Activated T-cell treated with anti-CD3 and anti-CD28 coated beads, Interleukin-2, amount 50 U/mL, for 24 hours (primary cell): ENCODE measurements around the gene AGAP1.

Source experiments
- DNase-seq: peaks from one replicate; pipeline ENCODE4 v3.0.0-alpha.2; 2020
- H3K27ac Mint-ChIP-seq: 2 replicates; pipeline ENCODE4 v1.8.0; 2020; ENCODE audit warnings: mild to moderate bottlenecking, mixed read lengths
- H3K27me3 Mint-ChIP-seq: 2 replicates; pipeline ENCODE4 v1.8.0; 2020; ENCODE audit warnings: mixed read lengths
- H3K36me3 Mint-ChIP-seq: 2 replicates; pipeline ENCODE4 v1.8.0; 2020; ENCODE audit warnings: low read depth, mixed read lengths
- H3K4me1 Mint-ChIP-seq: 2 replicates; pipeline ENCODE4 v1.8.0; 2020; ENCODE audit warnings: low read depth, mixed read lengths
- H3K4me3 Mint-ChIP-seq: 2 replicates; pipeline ENCODE4 v1.8.0; 2020; ENCODE audit warnings: mild to moderate bottlenecking, moderate library complexity, mixed read lengths
- H3K9me3 Mint-ChIP-seq: 2 replicates; pipeline ENCODE4 v1.8.0; 2020; ENCODE audit warnings: mixed read lengths

Gene AGAP1

GRCh38 chr2:235827585-235827992 lies 333.7 kb downstream of the AGAP1 start:
- DNase-seq = no peak

GRCh38 chr2:235829726-235830125 lies 335.9 kb downstream of the AGAP1 start:
- Mint-ChIP-seq H3K27ac (no peak overlapping the region), H3K27me3 (peaks cover 10% of the 10 kb centered on the region), H3K9me3 (no peaks in the 10 kb centered on the region), H3K36me3 (no peaks in the 10 kb centered on the region), H3K4me3 (no peak overlapping the region), H3K4me1 (no peaks in the 10 kb centered on the region)
- no peak for DNase-seq

More at GRCh38 chr2:235827585-235827992, 333.7 kb downstream of the AGAP1 start:
- Mint-ChIP-seq H3K4me1 (no peaks in the 10 kb centered on the region), H3K4me3 (no peak overlapping the region), H3K9me3 (no peaks in the 10 kb centered on the region), H3K27me3 (no peaks in the 10 kb centered on the region), H3K27ac (no peak overlapping the region), H3K36me3 (no peaks in the 10 kb centered on the region)

- Mint-ChIP-seq H3K9me3 (no peaks in the 10 kb centered on the region), H3K27ac (no peak overlapping the region), H3K4me3 (no peak overlapping the region), H3K4me1 (no peaks in the 10 kb centered on the region), H3K27me3 (peaks cover 17% of the 10 kb centered on the region), H3K36me3 (no peaks in the 10 kb centered on the region)
- DNase-seq = no peak
Observed at GRCh38 chr2:235831755-235832154, 337.9 kb downstream of the AGAP1 start.

DNA sequence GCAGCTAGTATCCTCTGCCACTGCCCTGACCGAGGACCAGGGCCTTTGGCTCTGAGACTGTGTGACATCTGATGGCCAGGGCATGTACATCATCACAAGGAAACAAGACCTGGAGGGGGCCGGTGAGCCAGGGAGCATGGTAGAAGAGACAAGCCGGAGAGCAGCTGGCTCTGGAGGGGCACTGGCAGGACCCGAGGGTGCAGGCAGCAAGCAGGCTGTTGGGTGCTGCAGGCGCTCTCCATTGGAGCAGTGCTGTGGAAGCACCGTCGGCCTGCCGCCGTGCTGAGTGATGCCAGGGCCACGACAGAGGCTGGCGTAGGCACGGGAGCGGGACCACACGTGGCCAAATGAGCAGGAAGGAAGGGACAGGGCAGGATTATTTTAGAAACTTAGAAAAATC lies 339.1 kb downstream of the AGAP1 start:
- Mint-ChIP-seq H3K9me3 (no peaks in the 10 kb centered on the region), H3K27me3 (peaks cover 17% of the 10 kb centered on the region), H3K4me3 (no peak overlapping the region), H3K36me3 (no peaks in the 10 kb centered on the region), H3K27ac (no peak overlapping the region), H3K4me1 (no peaks in the 10 kb centered on the region)
- DNase-seq = no peak

GRCh38 chr2:235833971-235834620 lies 340.3 kb downstream of the AGAP1 start:
- no peak for DNase-seq
- Mint-ChIP-seq H3K9me3 (no peaks in the 10 kb centered on the region), H3K27ac (no peak overlapping the region), H3K36me3 (no peaks in the 10 kb centered on the region), H3K27me3 (peaks cover 17% of the 10 kb centered on the region), H3K4me3 (no peak overlapping the region), H3K4me1 (no peaks in the 10 kb centered on the region)

DNA sequence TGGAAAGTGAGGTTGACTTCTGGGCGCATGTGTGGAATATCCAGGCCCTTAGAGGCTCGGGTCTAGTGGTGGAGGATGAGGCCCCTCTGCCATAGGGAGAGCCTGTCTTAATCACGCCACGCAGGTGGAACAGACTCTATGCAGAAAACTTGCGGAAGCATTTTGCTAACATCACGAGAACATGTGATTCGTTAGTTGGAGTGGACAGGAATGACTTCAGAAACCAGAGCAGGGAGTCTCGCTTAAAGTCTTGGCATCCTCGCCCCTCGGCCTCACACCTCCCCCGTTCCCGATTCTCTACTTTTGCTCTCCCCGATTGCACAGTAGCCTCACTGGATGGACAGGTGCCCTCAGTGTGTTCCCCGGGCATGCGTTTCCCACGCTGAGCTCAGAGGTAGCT lies 340.9 kb downstream of the AGAP1 start:
- no peaks in the 10 kb centered on the region for H3K9me3 Mint-ChIP-seq
- H3K36me3 Mint-ChIP-seq = no peaks in the 10 kb centered on the region
- no peak overlapping the region for H3K4me3 Mint-ChIP-seq
- H3K4me1 Mint-ChIP-seq = no peaks in the 10 kb centered on the region
- no peak overlapping the region for H3K27ac Mint-ChIP-seq
- H3K27me3 Mint-ChIP-seq = peaks cover 17% of the 10 kb centered on the region
- DNase-seq = no peak

GRCh38 chr2:235835810-235836209 lies 342.0 kb downstream of the AGAP1 start:
- Mint-ChIP-seq H3K4me1 (no peaks in the 10 kb centered on the region), H3K36me3 (no peaks in the 10 kb centered on the region), H3K9me3 (no peaks in the 10 kb centered on the region), H3K4me3 (no peak overlapping the region), H3K27me3 (peaks cover 17% of the 10 kb centered on the region), H3K27ac (no peak overlapping the region)
- DNase-seq = no peak

DNA sequence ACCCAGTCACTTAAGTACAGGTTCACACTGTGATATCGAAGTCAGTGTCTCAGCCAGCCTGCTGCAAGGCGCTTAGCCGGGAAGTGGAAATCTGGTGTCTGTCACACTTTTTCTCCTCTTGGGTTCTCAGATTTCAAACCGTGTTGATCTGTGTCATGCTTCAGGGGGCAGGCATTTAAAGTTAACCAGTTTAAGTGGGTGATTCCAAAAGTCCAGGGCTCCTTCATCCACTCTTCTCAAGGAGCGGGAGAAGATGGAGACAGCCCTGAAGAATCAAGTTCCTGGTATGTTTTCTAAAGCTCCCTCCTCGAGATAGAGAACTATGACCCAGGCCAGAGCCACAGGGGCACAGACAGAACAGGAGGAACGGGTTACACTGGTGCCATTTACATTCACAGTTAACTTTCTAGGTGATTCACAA lies 342.7 kb downstream of the AGAP1 start:
- Mint-ChIP-seq H3K9me3 (no peaks in the 10 kb centered on the region), H3K27me3 (peaks cover 17% of the 10 kb centered on the region), H3K27ac (no peak overlapping the region), H3K4me3 (no peak overlapping the region), H3K4me1 (no peaks in the 10 kb centered on the region), H3K36me3 (no peaks in the 10 kb centered on the region)
- DNase-seq = no peak

DNA sequence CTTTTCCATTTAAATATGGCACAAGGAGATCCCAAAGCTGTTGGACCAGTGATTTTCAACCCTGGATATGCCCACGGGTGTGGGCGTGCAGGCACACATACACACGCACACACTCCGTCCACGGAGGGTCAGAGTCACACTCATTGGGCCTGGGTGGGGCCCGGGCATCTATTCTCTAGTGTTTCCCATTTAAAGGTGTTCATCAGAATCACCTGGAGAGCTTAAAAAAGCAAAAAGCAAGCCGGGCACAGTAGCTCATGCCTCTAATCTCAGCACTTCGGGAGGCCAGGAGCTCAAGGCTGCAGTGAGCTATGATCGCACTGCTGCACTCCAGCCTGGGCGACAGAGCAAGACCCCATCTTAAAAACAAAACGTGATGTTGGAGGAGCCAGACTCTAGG lies 345.4 kb downstream of the AGAP1 start:
- Mint-ChIP-seq H3K27ac (no peak overlapping the region), H3K9me3 (no peaks in the 10 kb centered on the region), H3K4me1 (no peaks in the 10 kb centered on the region), H3K4me3 (no peak overlapping the region), H3K27me3 (peaks cover 12% of the 10 kb centered on the region), H3K36me3 (no peaks in the 10 kb centered on the region)
- DNase-seq = no peak

- DNase-seq = no peak
- Mint-ChIP-seq H3K27ac (no peak overlapping the region), H3K9me3 (no peaks in the 10 kb centered on the region), H3K36me3 (no peaks in the 10 kb centered on the region), H3K27me3 (peaks cover 5% of the 10 kb centered on the region), H3K4me1 (no peaks in the 10 kb centered on the region), H3K4me3 (no peak overlapping the region)
Observed at GRCh38 chr2:235839974-235840373, 346.1 kb downstream of the AGAP1 start.

DNA sequence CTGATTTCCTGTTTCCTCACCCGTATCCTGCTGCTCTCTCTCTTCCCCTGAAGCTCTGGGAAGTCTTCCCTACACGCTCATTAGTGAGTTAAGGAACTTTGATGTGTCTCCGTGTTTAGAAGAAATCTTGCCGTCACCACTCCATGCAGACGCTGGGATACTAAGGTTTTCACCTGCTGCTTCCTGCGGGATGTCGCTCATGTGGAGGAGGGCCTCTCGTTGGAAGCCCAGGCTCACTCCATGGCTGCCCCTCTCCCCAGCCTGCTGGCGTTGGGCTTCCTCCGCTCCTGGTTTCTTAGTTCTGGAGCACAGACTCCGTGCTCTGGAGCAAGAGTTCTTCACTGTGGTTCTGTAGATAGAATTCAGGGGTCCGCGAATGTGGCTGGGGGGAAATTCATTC lies 348.0 kb downstream of the AGAP1 start:
- H3K27ac Mint-ChIP-seq = no peak overlapping the region
- H3K36me3 Mint-ChIP-seq = no peaks in the 10 kb centered on the region

GRCh38 chr2:235842941-235843340 lies 349.1 kb downstream of the AGAP1 start:
- Mint-ChIP-seq H3K27ac (no peak overlapping the region), H3K36me3 (no peaks in the 10 kb centered on the region), H3K27me3 (no peaks in the 10 kb centered on the region), H3K4me1 (no peaks in the 10 kb centered on the region), H3K4me3 (no peak overlapping the region), H3K9me3 (no peaks in the 10 kb centered on the region)
- DNase-seq = no peak

More for the DNA sequence above, 348.0 kb downstream of the AGAP1 start:
- no peaks in the 10 kb centered on the region for H3K4me1 Mint-ChIP-seq
- no peaks in the 10 kb centered on the region for H3K27me3 Mint-ChIP-seq
- no peak overlapping the region for H3K4me3 Mint-ChIP-seq
- no peaks in the 10 kb centered on the region for H3K9me3 Mint-ChIP-seq
- no peak for DNase-seq

GRCh38 chr2:235843591-235844395 lies 349.9 kb downstream of the AGAP1 start:
- H3K4me3 Mint-ChIP-seq = no peak overlapping the region
- H3K4me1 Mint-ChIP-seq = no peaks in the 10 kb centered on the region
- DNase-seq = no peak
- no peak overlapping the region for H3K27ac Mint-ChIP-seq
- no peaks in the 10 kb centered on the region for H3K36me3 Mint-ChIP-seq
- no peaks in the 10 kb centered on the region for H3K27me3 Mint-ChIP-seq
- no peaks in the 10 kb centered on the region for H3K9me3 Mint-ChIP-seq

GRCh38 chr2:235844561-235844960 lies 350.7 kb downstream of the AGAP1 start:
- H3K4me3 Mint-ChIP-seq = no peak overlapping the region
- H3K9me3 Mint-ChIP-seq = no peaks in the 10 kb centered on the region
- H3K27me3 Mint-ChIP-seq = no peaks in the 10 kb centered on the region

DNA sequence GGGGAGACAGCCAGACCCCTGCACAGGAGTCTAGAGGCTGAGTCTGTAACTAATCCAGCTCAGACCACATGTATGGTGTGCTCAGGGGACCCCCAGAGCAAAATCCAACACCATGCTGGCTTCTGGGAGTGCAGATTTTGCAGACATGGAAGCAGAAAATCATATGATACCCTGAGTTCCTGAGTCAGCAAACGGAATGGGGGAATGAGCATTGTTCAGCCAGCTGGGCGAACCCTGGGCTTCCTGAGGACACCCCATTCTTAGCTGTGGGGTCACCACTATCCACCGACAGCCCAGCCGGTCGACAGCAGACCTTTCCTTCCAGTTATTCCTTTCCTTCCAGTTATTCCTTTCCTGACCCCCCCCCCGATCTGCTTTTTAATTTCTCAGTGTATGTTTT lies 351.4 kb downstream of the AGAP1 start:
- no peak overlapping the region for H3K27ac Mint-ChIP-seq
- H3K36me3 Mint-ChIP-seq = no peaks in the 10 kb centered on the region
- H3K4me3 Mint-ChIP-seq = no peak overlapping the region
- no peak for DNase-seq
- no peaks in the 10 kb centered on the region for H3K4me1 Mint-ChIP-seq
- H3K27me3 Mint-ChIP-seq = peaks cover 3% of the 10 kb centered on the region
- H3K9me3 Mint-ChIP-seq = no peaks in the 10 kb centered on the region

More at GRCh38 chr2:235844561-235844960, 350.7 kb downstream of the AGAP1 start:
- no peak overlapping the region for H3K27ac Mint-ChIP-seq
- DNase-seq = no peak
- H3K4me1 Mint-ChIP-seq = no peaks in the 10 kb centered on the region
- H3K36me3 Mint-ChIP-seq = no peaks in the 10 kb centered on the region
